H1 (cell line): ENCODE measurements around the gene CD244. TPM values are rescaled to one million over a fixed set of nuclear protein-coding genes. Genes with fewer than 3 reads are reported as not detected.

Experiments used
- CTCF ChIA-PET: fragments of 300-600 bp; sonication (Branson Sonifier 250); formaldehyde crosslinking; loops from one replicate; lab custom pipeline; 2021; ENCODE audit not compliant: partially characterized antibody; lab: Charles Lee
- POLR2A ChIA-PET: fragments of 300-600 bp; sonication (Branson Sonifier 250); formaldehyde crosslinking; loops from one replicate; lab custom pipeline; 2021; ENCODE audit warnings: inconsistent platforms; ENCODE audit not compliant: partially characterized antibody; lab: Charles Lee
- DNase-seq, 2 experiments: peaks; one replicate each; pipeline versions ENCODE4 v3.0.0 to v3.0.0-alpha.2; 2010 to 2022; ENCODE audit warnings: low spot score in 2 of 2, low read depth in 1 of 2, mixed read lengths in 1 of 2
- FAIRE-seq: peaks from 2 replicates; lab custom pipeline; 2011; peaks lifted over from hg19 to GRCh38; lab: Jason Lieb, UNC
- H2AFZ ChIP-seq: 2 replicates; pipeline ENCODE4 v1.8.1; 2012; ENCODE audit warnings: low read length, inconsistent platforms
- H2AK5ac ChIP-seq: 2 replicates; pipeline ENCODE4 v1.6.1; 2013; ENCODE audit warnings: low read depth, low read length
- H2BK120ac ChIP-seq: replicated peaks from 2 replicates; pipeline ENCODE3; 2013; ENCODE audit warnings: low read depth, low read length, inconsistent platforms
- H2BK12ac ChIP-seq: 2 replicates; pipeline ENCODE4 v1.6.1; 2013; ENCODE audit warnings: low read depth, low read length
- H2BK15ac ChIP-seq: 2 replicates; pipeline ENCODE4 v1.6.1; 2013; ENCODE audit warnings: low read length
- H2BK20ac ChIP-seq: 2 replicates; pipeline ENCODE4 v1.6.1; 2013; ENCODE audit warnings: low read length
- H2BK5ac ChIP-seq: 2 replicates; pipeline ENCODE4 v1.6.1; 2013; ENCODE audit warnings: low read depth, low read length
- H3K14ac ChIP-seq: 2 replicates; pipeline ENCODE4 v1.6.1; 2013; ENCODE audit warnings: inconsistent platforms; ENCODE audit not compliant: insufficient read length
- H3K18ac ChIP-seq: 2 replicates; pipeline ENCODE4 v1.6.1; 2013; ENCODE audit warnings: low read length; ENCODE audit errors: extremely low read depth
- H3K23ac ChIP-seq: 2 replicates; pipeline ENCODE4 v1.6.1; 2013; ENCODE audit warnings: inconsistent platforms; ENCODE audit not compliant: insufficient read length
- H3K23me2 ChIP-seq: 2 replicates; pipeline ENCODE4 v1.6.1; 2013; ENCODE audit warnings: low read depth, low read length
- H3K27ac ChIP-seq: 2 replicates; pipeline ENCODE4 v1.6.1; 2011; ENCODE audit warnings: low read depth, low read length, inconsistent platforms
- H3K27me3 ChIP-seq, 4 experiments: replicated peaks in 1 of 4; 1 replicate in 1 of 4; 2 replicates in 3 of 4; pipeline versions ENCODE4 v1.6.1 to v1.8.1; 2011 to 2013; ENCODE audit warnings: low read length in 3 of 4, mild to moderate bottlenecking in 3 of 4, inconsistent platforms in 2 of 4, mixed read lengths in 2 of 4, moderate library complexity in 1 of 4; ENCODE audit not compliant: control insufficient read depth in 3 of 4, insufficient read depth in 3 of 4; ENCODE audit errors: extremely low read depth in 1 of 4
- H3K36me3 ChIP-seq, 4 experiments: 2 replicates each; pipeline versions ENCODE4 v1.6.1 to v1.8.1; 2011 to 2013; ENCODE audit warnings: mild to moderate bottlenecking in 4 of 4, low read length in 3 of 4, moderate library complexity in 2 of 4, control low read depth in 1 of 4, inconsistent platforms in 1 of 4; ENCODE audit not compliant: insufficient read depth in 4 of 4, control insufficient read depth in 2 of 4
- H3K4ac ChIP-seq: replicated peaks from 2 replicates; pipeline ENCODE3; 2013; ENCODE audit warnings: low read length, low read depth, mixed read lengths, inconsistent platforms; ENCODE audit not compliant: insufficient read length
- H3K4me1 ChIP-seq, 4 experiments: replicated peaks in 1 of 4; 1 replicate in 1 of 4; 2 replicates in 3 of 4; pipeline versions ENCODE4 v1.6.1 to v1.8.1; 2011 to 2013; ENCODE audit warnings: low read length in 3 of 4, inconsistent platforms in 2 of 4, mixed read lengths in 1 of 4; ENCODE audit not compliant: insufficient read depth in 4 of 4, control insufficient read depth in 3 of 4
- H3K4me2 ChIP-seq, 2 experiments: 2 replicates each; pipeline versions ENCODE4 v1.6.1 to v1.8.1; 2011 to 2013; ENCODE audit warnings: low read depth in 2 of 2, low read length in 2 of 2, control low read depth in 1 of 2, inconsistent platforms in 1 of 2, mild to moderate bottlenecking in 1 of 2; ENCODE audit not compliant: insufficient read depth in 1 of 2
- H3K4me3 ChIP-seq, 4 experiments: fragments of 200-600, 300-600 bp in 1 of 4; sonication (generic), shearing (Covaris generic), sonication (Bioruptor Twin) in 1 of 4; 2 replicates each; pipeline versions ENCODE4 v1.5.1 to v1.8.1; 2011 to 2016; ENCODE audit warnings: low read length in 4 of 4, low read depth in 3 of 4, control low read depth in 2 of 4, inconsistent platforms in 2 of 4, mild to moderate bottlenecking in 2 of 4, mixed read lengths in 1 of 4, moderate library complexity in 1 of 4; ENCODE audit not compliant: insufficient read depth in 2 of 4; ENCODE audit errors: extremely low read depth in 1 of 4
- H3K56ac ChIP-seq: replicated peaks from 2 replicates; pipeline ENCODE3; 2013; ENCODE audit warnings: low read depth, mild to moderate bottlenecking, mixed read lengths, low read length, inconsistent platforms; ENCODE audit not compliant: insufficient read length
- H3K79me1 ChIP-seq: 2 replicates; pipeline ENCODE4 v1.6.1; 2013; ENCODE audit warnings: low read depth, low read length, control low read depth
- H3K79me2 ChIP-seq, 2 experiments: 2 replicates each; pipeline versions ENCODE4 v1.6.1 to v1.8.1; 2012 to 2013; ENCODE audit warnings: low read length in 2 of 2, mild to moderate bottlenecking in 2 of 2, inconsistent platforms in 1 of 2; ENCODE audit not compliant: insufficient read depth in 2 of 2, control insufficient read depth in 1 of 2
- H3K9ac ChIP-seq, 4 experiments: replicated peaks in 1 of 4; 1 replicate in 1 of 4; 2 replicates in 3 of 4; pipeline versions ENCODE4 v1.6.1 to v1.8.1; 2011 to 2013; ENCODE audit warnings: low read depth in 3 of 4, low read length in 3 of 4, control low read depth in 2 of 4, mild to moderate bottlenecking in 2 of 4, moderate library complexity in 2 of 4, inconsistent platforms in 1 of 4; ENCODE audit errors: extremely low read depth in 1 of 4
- H3K9me3 ChIP-seq, 2 experiments: 2 replicates each; pipeline versions ENCODE4 v1.6.1 to v1.8.1; 2012 to 2013; ENCODE audit warnings: mild to moderate bottlenecking in 2 of 2, moderate library complexity in 2 of 2, control low read depth in 1 of 2, inconsistent platforms in 1 of 2, low read depth in 1 of 2, low read length in 1 of 2, mixed read lengths in 1 of 2; ENCODE audit not compliant: insufficient read depth in 2 of 2
- H4K20me1 ChIP-seq, 2 experiments: replicated peaks in 1 of 2; 2 replicates each; pipeline versions ENCODE3 to v1.8.1; 2011 to 2013; ENCODE audit warnings: inconsistent platforms in 2 of 2, low read length in 2 of 2, mild to moderate bottlenecking in 1 of 2; ENCODE audit not compliant: insufficient read depth in 2 of 2, control insufficient read depth in 1 of 2
- H4K5ac ChIP-seq: 2 replicates; pipeline ENCODE4 v1.6.1; 2013; ENCODE audit warnings: low read length, low read depth, mixed read lengths, inconsistent platforms; ENCODE audit not compliant: insufficient read length
- H4K8ac ChIP-seq: 2 replicates; pipeline ENCODE4 v1.8.0; 2013; ENCODE audit warnings: mild to moderate bottlenecking, moderate library complexity, low read length, inconsistent platforms; ENCODE audit not compliant: insufficient read depth; ENCODE audit errors: extremely low read depth
- H4K91ac ChIP-seq: replicated peaks from 2 replicates; pipeline ENCODE3; 2013; ENCODE audit warnings: low read length, mixed read lengths, inconsistent platforms; ENCODE audit not compliant: insufficient read length
- BACH1 ChIP-seq: IDR thresholded peaks from 2 replicates; pipeline ENCODE4 v1.6.1; 2012; ENCODE audit warnings: low read length, improper control_type of control experiment
- CBX5 ChIP-seq: fragments of 300-800, 300-1000 bp; sonication (generic); IDR thresholded peaks from 2 replicates; pipeline ENCODE4 v1.7.1; 2016; ENCODE audit warnings: antibody characterized with exemption, low read length, low read depth
- CHD1 ChIP-seq: IDR thresholded peaks from 2 replicates; pipeline ENCODE4 v1.6.1; 2012; ENCODE audit warnings: low read depth, low read length, improper control_type of control experiment
- HDAC2 ChIP-seq, 2 experiments: fragments of 300-600 bp in 1 of 2; sonication (generic) in 1 of 2; IDR thresholded peaks; 2 replicates each; pipeline ENCODE4 v1.6.1; 2011 to 2012; ENCODE audit warnings: low read depth in 2 of 2, low read length in 2 of 2, mild to moderate bottlenecking in 2 of 2, moderate library complexity in 2 of 2, borderline replicate concordance in 1 of 2, inconsistent platforms in 1 of 2
- NRF1 ChIP-seq: IDR thresholded peaks from 2 replicates; pipeline ENCODE4 v1.6.1; 2011; ENCODE audit warnings: mild to moderate bottlenecking, low read depth, low read length, improper control_type of control experiment
- SIX5 ChIP-seq: IDR thresholded peaks from 2 replicates; pipeline ENCODE4 v1.6.1; 2011; ENCODE audit warnings: mild to moderate bottlenecking, low read depth, low read length
- TAF1 ChIP-seq: IDR thresholded peaks from 2 replicates; pipeline ENCODE4 v1.6.1; 2011; ENCODE audit warnings: mild to moderate bottlenecking, low read depth, low read length
- TAF7 ChIP-seq: optimal IDR thresholded peaks from 2 replicates; pipeline ENCODE3; 2011; ENCODE audit warnings: low read depth, mild to moderate bottlenecking, inconsistent platforms, low read length, moderate library complexity, borderline replicate concordance
- WGBS, 2 experiments: shearing (Covaris generic) in 1 of 2; methylation state at CpG; one replicate each; pipeline versions ENCODE4 v1.1.6 to v1.1.7; 2013 to 2015; ENCODE audit warnings: low lambda C conversion rate in 2 of 2, mixed read lengths in 2 of 2, inconsistent platforms in 1 of 2, low coverage in 1 of 2, missing lambda C conversion rate in 1 of 2; ENCODE audit not compliant: insufficient replicate concordance in 2 of 2, insufficient coverage in 1 of 2, insufficient read length in 1 of 2; ENCODE audit errors: extremely low coverage in 1 of 2, missing lambda C conversion rate in 1 of 2; 5-methylcytosine and 5-hydroxymethylcytosine counted together
- polyA plus RNA-seq, 7 experiments: library from polyadenylated mRNA; depleted of rRNA in 3 of 7; stranded (reverse) in 5 of 7; unstranded in 2 of 7; fragments of >200 nt in 5 of 7; fragments of 200-250 nt in 2 of 7; gene quantifications; 1 replicate in 5 of 7; 2 replicates in 1 of 7; 4 replicates in 1 of 7; pipeline versions ENCODE4 v1.2.1 to v1.2.3, GENCODE V29; 2011 to 2013; ENCODE audit warnings: missing spikeins in 2 of 7, mixed read lengths in 2 of 7
- total RNA-seq: library from RNA; stranded (reverse); fragmentation: NEBNext Ultra II Directional; extraction: Animal tissue kit (Norgen Biotek cat#: 25700); gene quantifications from 2 replicates; pipeline ENCODE4 v1.2.1, GENCODE V29; 2021

CD244 gene
- total and polyA plus RNA-seq, 2 of the 8 experiments (the other 6 are each of a cell fraction or from before 2014, with no cell fraction given): not detected

DNA sequence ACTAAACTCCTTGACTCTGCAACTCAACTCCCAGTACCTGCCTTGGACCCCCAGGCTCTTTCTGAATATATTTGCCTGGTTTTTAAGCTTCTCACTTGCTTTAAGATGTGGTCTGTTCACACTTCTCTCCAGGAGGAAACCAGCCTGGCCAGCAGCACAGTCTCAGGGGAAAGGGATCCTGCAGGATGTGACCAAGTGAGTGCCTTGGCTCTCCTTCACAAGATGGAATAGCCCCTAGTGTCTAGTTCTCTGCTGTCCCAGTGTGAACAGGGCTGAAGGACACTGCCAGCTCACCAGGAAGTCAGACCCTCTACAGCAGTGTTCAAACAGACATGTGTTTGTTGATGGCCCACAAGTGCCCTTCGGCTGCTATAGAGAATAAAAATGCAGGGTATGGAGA is 32.9 kb downstream of the CD244 start:
- no peaks in the 10 kb centered on the region for H3K27me3 ChIP-seq
- H2BK5ac ChIP-seq: no peak overlapping the region
- no peak overlapping the region for H2BK12ac ChIP-seq
- no peak overlapping the region for H3K18ac ChIP-seq
- no peaks in the 10 kb centered on the region for H3K36me3 ChIP-seq
- no peak for FAIRE-seq
- no peak overlapping the region for H3K9ac ChIP-seq
- 85% methylated on average over 1 of the region's 1 CpG; no CpG with 5 or more reads in 1 of the 2 experiments for WGBS, 2 experiments
- no peak overlapping the region for H3K4ac ChIP-seq
- H2AFZ ChIP-seq: no peak overlapping the region
- no peak overlapping the region for H3K14ac ChIP-seq
- no peak overlapping the region for H4K8ac ChIP-seq
- H3K23me2 ChIP-seq: no peaks in the 10 kb centered on the region
- H3K79me2 ChIP-seq: no peaks in the 10 kb centered on the region
- no peaks in the 10 kb centered on the region for H3K9me3 ChIP-seq
- no peak for DNase-seq
- no peak overlapping the region for H2AK5ac ChIP-seq
- H4K20me1 ChIP-seq: no peaks in the 10 kb centered on the region
- no peak overlapping the region for H2BK20ac ChIP-seq
- no peak overlapping the region for H4K5ac ChIP-seq
- H3K56ac ChIP-seq: no peak overlapping the region
- no peak overlapping the region for H2BK120ac ChIP-seq
- no peak overlapping the region for H4K91ac ChIP-seq
- no peak overlapping the region for H3K27ac ChIP-seq
- POLR2A ChIA-PET: no interaction called here
- H3K23ac ChIP-seq: no peak overlapping the region
- no peak overlapping the region for H3K4me2 ChIP-seq
- H2BK15ac ChIP-seq: no peak overlapping the region
- no peaks in the 10 kb centered on the region for H3K79me1 ChIP-seq
- no peak overlapping the region for H3K4me3 ChIP-seq
- CTCF ChIA-PET: interaction anchor here (0.7 to 4.3 kb wide), 31 partner anchors 10 to 241 kb away, joined by 3 to 60 read pairs (median 5); partner anchors contain the start of gene ITLN2
- no peaks in the 10 kb centered on the region for H3K4me1 ChIP-seq
- TF ChIP-seq TAF1 (no peak), SIX5 (no peak), BACH1 (no peak), TAF7 (no peak), NRF1 (no peak), CBX5 (no peak), HDAC2 (IDR thresholded peaks at IDR 0.05; ENCODE audit: borderline replicate concordance in 1 of 2, low read depth in 2 of 2, low read length in 2 of 2) (no peak), CHD1 (no peak)
